Ovary (tissue), 9 donors: Measurements from ENCODE around the gene PAQR8. TPM values are rescaled to one million over a fixed set of nuclear protein-coding genes. Genes with fewer than 3 reads are reported as not detected.
"Not testable (repeated sequence)": the region's sequence is repeated elsewhere in the genome, so short reads cannot be mapped to it uniquely, and the experiment has no call there.

Experiments
- DNase-seq, 5 donors: peaks; one replicate each; pipeline ENCODE4 v3.0.0-alpha.2; 2019 to 2020
- H3K27ac ChIP-seq, 2 donors: fragments of 200-600 bp; one replicate each; pipeline versions ENCODE4 v1.5.1 to v1.8.0; 2019 to 2022
- H3K27me3 ChIP-seq: fragments of 200-600 bp; one replicate; pipeline ENCODE4 v1.8.0; 2022
- H3K36me3 ChIP-seq: fragments of 200-600 bp; sonication (generic); one replicate; pipeline ENCODE4 v1.5.1; 2019
- H3K4me1 ChIP-seq: one replicate; pipeline ENCODE4 v1.8.1; 2013; ENCODE audit warnings: mild to moderate bottlenecking, moderate library complexity; ENCODE audit not compliant: insufficient read depth
- H3K4me3 ChIP-seq: fragments of 200-600 bp; sonication (generic); one replicate; pipeline ENCODE4 v1.5.1; 2017
- H3K9me3 ChIP-seq, 2 donors: fragments of 200-600 bp in 1 of 2; sonication (generic) in 1 of 2; one replicate each; pipeline versions ENCODE4 v1.5.1 to v1.8.1; 2013 to 2019; ENCODE audit warnings: mild to moderate bottlenecking in 1 of 2, moderate library complexity in 1 of 2
- EP300 ChIP-seq: sonication (generic); formaldehyde crosslinking; IDR thresholded peaks from one replicate; pipeline ENCODE4 v1.6.1; 2017; ENCODE audit warnings: antibody characterized with exemption
- POLR2A ChIP-seq: fragments of 450-650 bp; IDR thresholded peaks from one replicate; pipeline ENCODE4 v1.6.1; 2017; ENCODE audit warnings: antibody characterized with exemption, mild to moderate bottlenecking, moderate library complexity
- WGBS, 3 donors: extraction: QIAGEN DNeasy Blood & Tissue Kit in 1 of 3; methylation state at CpG; one replicate each; pipeline versions ENCODE4 v1.1.5 to v1.1.7; 2013 to 2017; 5-methylcytosine and 5-hydroxymethylcytosine counted together
- intact Hi-C, 4 donors: fragments of 100-400 bp; cut with DNase I; formaldehyde crosslinking; loops; one replicate each; pipeline versions ENCODE4 v1.11.0 to v1.15.1; 2022 to 2023
- polyA plus RNA-seq, 2 donors: library from polyadenylated mRNA; stranded (reverse); fragments of 200-250 nt in 1 of 2; fragments of 350-450 nt in 1 of 2; fragmentation: Illumina TruSeq in 1 of 2; extraction: RNeasy Lipid Tissue Mini Kit (QIAGEN cat#74804) in 1 of 2; gene quantifications; one replicate each; pipeline ENCODE4 v1.2.3, GENCODE V29; 2013 to 2014
- total RNA-seq, 7 donors: library from RNA; depleted of rRNA in 2 of 7; stranded (reverse); fragments of >200 nt in 2 of 7; fragmentation: NEBNext Ultra II Directional in 3 of 7; extraction: Animal tissue kit (Norgen Biotek cat#: 25700) in 3 of 7; gene quantifications; one replicate each; pipeline versions ENCODE4 v1.1.0 to v1.2.4, GENCODE V29; 2016 to 2023
- TF ChIP-seq, protein P1 (sequence below), 3 donors: fragments of 450-650 bp in 2 of 3; fragments of 200-600 bp in 1 of 3; IDR thresholded peaks; one replicate each; pipeline versions ENCODE4 v1.5.1 to v1.8.0; 2016 to 2022; ENCODE audit warnings: antibody characterized with exemption in 3 of 3, mild to moderate bottlenecking in 1 of 3
- donor health status: DM: no; HTN: no; CAD: no; lungs with moderate emphysema.
- donor health status: DM: no; HTN: no; CAD: no.
- donor health status: Bipolar disorder and iron deficiency.
- donor health status: DM: yes; HTN: yes; CAD: no.
- donor health status: DM: no; HTN: no; CAD: no.
- donor health status: DM: yes; HTN: yes; CAD: no.

PAQR8 gene
- total and polyA plus RNA-seq, 9 donors: 13.2 to 33.6 (median 24.0) TPM

DNA sequence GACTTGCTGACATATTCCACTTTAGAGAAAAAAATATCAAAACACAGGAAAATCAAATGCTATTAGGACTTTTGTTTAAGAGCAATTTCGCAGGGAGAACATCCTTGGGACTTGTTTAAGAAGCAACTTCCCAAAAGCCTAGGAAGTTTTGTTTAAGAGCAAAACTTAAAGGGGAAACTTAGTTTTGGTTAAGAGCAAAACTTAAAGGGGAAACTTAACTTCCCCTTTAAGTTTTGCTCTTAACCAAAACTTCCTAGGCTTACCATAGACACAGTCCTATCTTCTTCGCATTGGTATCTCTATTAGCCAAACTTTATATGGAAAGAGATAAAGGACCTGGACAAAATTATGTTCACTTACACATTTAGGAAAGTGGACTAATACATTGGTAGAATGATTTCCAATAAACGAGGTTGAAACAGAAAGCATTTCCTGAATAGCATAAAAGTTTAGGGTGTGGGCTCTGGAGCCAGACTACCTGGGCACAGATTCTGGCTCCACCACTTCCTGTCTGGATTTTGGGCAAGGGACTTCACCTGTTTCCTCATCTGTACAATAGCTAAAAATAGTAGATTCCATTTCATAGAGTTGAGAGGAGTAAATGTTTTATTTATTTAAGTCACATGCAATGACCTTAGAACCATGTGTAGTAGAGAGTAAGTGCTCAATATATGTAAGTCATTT lies 15.7 kb downstream of the PAQR8 start:
- no peak overlapping the region for H3K4me3 ChIP-seq
- no peak overlapping the region for H3K27ac ChIP-seq
- DNase-seq: no peak
- TF ChIP-seq, protein P1, sequence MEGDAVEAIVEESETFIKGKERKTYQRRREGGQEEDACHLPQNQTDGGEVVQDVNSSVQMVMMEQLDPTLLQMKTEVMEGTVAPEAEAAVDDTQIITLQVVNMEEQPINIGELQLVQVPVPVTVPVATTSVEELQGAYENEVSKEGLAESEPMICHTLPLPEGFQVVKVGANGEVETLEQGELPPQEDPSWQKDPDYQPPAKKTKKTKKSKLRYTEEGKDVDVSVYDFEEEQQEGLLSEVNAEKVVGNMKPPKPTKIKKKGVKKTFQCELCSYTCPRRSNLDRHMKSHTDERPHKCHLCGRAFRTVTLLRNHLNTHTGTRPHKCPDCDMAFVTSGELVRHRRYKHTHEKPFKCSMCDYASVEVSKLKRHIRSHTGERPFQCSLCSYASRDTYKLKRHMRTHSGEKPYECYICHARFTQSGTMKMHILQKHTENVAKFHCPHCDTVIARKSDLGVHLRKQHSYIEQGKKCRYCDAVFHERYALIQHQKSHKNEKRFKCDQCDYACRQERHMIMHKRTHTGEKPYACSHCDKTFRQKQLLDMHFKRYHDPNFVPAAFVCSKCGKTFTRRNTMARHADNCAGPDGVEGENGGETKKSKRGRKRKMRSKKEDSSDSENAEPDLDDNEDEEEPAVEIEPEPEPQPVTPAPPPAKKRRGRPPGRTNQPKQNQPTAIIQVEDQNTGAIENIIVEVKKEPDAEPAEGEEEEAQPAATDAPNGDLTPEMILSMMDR (IDR thresholded peaks at IDR 0.05): no peak
- TF ChIP-seq EP300 (no peak), POLR2A (no peak)
- no peaks in the 10 kb centered on the region for H3K36me3 ChIP-seq
- intact Hi-C loops: no loop called here
- 30 to 47% (median 45%) methylated on average over 3 of the region's 3 CpGs for WGBS, 3 donors
- H3K27me3 ChIP-seq: no peaks in the 10 kb centered on the region
- peaks cover 5% of the 10 kb centered on the region for H3K4me1 ChIP-seq
- no peaks in the 10 kb centered on the region for H3K9me3 ChIP-seq

DNA sequence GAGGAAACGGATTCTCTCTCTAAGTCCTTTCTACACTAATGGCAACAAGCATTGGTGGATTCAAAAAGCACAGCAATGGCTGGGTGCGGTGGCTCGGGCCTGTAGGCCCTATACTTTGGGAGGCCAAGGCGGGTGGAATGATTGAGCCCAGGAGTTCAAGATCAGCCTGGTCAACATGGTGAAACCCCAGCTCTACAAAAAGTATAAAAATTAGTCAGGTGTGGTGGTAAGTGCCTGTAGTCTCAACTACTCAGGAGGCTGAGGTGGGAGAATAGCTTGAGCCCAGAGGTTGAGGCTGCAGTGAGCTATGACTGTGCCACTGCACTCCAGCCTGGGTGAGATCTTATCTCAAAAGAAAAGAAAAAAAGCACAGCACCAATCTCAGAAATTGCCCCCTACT lies 19.3 kb downstream of the PAQR8 start:
- Histone ChIP-seq H3K36me3 (no peaks in the 10 kb centered on the region), H3K27me3 (no peaks in the 10 kb centered on the region), H3K27ac (no peak overlapping the region), H3K4me1 (peaks cover 2% of the 10 kb centered on the region), H3K4me3 (no peak overlapping the region), H3K9me3 (no peaks in the 10 kb centered on the region)
- intact Hi-C loops: no loop called here
- DNase-seq: no peak
- TF ChIP-seq, protein P1 (IDR thresholded peaks at IDR 0.05): no peak
- TF ChIP-seq POLR2A: no peak
- TF ChIP-seq EP300: no peak
- WGBS, 3 donors: 91 to 95% (median 94%) methylated on average over 4 of the region's 4 CpGs

DNA sequence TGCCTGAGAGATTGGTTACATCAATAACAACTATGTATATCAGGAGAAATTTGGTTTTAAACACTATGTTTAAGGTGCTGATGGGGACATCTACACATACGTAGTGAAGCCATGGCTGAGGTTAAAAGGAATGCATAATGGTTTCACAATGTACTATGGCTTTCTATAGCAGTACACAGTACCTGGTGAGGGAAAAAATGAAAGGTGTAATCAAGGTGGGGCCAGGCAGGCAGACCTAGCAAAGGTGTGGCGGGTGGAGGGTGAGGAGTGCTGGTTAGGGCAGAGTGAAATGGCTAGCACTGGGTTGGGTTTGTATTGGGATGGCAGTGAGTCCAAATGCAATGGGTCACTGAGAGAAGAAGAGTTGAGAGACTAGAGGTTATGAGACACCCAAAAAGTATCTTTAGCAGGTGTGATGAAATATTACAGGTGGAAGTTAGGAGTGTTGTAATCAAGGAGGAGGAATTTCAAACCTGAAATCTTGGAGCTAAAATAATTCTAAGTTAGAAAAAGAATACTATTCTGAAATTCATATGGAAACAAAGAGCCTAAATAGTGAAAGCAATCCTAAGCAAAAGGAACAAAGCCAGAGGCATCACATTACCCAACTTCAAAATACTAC lies 22.3 kb downstream of the PAQR8 start:
- H3K4me1 ChIP-seq: no peaks in the 10 kb centered on the region
- H3K27me3 ChIP-seq: no peaks in the 10 kb centered on the region
- no peaks in the 10 kb centered on the region for H3K36me3 ChIP-seq
- DNase-seq: no peak
- H3K4me3 ChIP-seq: no peak overlapping the region
- WGBS, 3 donors: 98 to 99% (median 99%) methylated on average over 2 of the region's 2 CpGs
- TF ChIP-seq POLR2A: no peak
- TF ChIP-seq EP300: no peak
- TF ChIP-seq, protein P1 (IDR thresholded peaks at IDR 0.05): no peak
- H3K27ac ChIP-seq: no peak overlapping the region
- H3K9me3 ChIP-seq: no peaks in the 10 kb centered on the region
- intact Hi-C loops: no loop called here

DNA sequence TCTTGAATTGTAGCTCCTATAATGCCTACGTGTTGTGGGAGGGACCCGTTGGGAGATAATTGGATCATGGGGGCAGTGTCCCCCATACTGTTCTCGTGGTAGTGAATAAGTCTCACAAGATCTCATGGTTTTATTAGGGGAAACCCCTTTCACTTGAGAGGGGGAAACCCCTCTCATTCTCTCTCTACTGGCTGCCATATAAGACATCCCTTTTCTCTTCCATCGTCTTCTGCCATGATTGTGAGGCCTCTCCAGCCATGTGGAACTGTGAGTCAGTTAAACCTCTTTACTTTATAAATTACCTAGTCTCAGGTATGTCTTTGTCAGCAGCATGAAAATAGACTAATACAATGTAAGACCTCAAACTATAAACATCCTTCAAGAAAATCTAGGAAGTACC lies 23.1 kb downstream of the PAQR8 start:
- WGBS, 3 donors: 93 to 95% (median 95%) methylated on average over 4 of the region's 4 CpGs
- no peak for DNase-seq
- intact Hi-C loops: no loop called here
- TF ChIP-seq, protein P1 (IDR thresholded peaks at IDR 0.05): no peak
- no peak for TF ChIP-seq EP300
- TF ChIP-seq POLR2A: no peak
- no peak overlapping the region for H3K4me3 ChIP-seq
- no peaks in the 10 kb centered on the region for H3K4me1 ChIP-seq
- H3K27ac ChIP-seq: no peak overlapping the region
- H3K27me3 ChIP-seq: no peaks in the 10 kb centered on the region
- H3K9me3 ChIP-seq: no peaks in the 10 kb centered on the region
- no peaks in the 10 kb centered on the region for H3K36me3 ChIP-seq

DNA sequence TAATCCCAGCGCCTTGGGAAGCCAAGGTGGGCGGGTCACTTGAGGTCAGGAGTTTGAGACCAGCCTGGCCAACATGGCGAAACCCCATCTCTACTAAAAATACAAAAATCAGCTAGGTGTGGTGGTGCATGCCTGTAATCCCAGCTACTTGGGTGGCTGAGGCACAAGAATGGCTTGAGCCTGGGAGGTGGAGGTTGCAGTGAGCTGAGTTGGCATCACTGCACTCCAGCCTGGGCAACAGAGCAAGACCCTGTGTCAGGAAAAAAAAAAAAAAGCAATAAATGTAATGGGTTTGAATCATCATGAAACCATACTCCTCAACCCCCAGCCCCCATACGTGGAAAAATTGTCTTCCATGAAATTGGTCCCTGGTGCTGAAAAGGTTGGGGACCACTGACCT lies 26.2 kb downstream of the PAQR8 start:
- WGBS, 3 donors: 75 to 98% (median 85%) methylated on average over 4 of the region's 4 CpGs
- H3K27me3 ChIP-seq, H3K9me3 ChIP-seq, H3K36me3 ChIP-seq, intact Hi-C loops, H3K4me1 ChIP-seq, DNase-seq, H3K27ac ChIP-seq, H3K4me3 ChIP-seq: not testable (repeated sequence)
